Eye (tissue), 1 donor: ENCODE measurements around the gene PARN.
"Not testable (repeated sequence)": the region's sequence is repeated elsewhere in the genome, so short reads cannot be mapped to it uniquely, and the experiment has no call there.

Source experiments
- DNase-seq: peaks from one replicate; pipeline ENCODE4 v3.0.0-alpha.2; 2015

Gene PARN

GRCh38 chr16:14630620-14631330 is 715 bp upstream of the PARN start:
- DNase-seq: not testable (repeated sequence)

- DNase-seq: no peak
These were observed 495 bp downstream of the PARN start for GRCh38 chr16:14629612-14629918.

- DNase-seq: no peak
These were observed 1.1 kb downstream of the PARN start for GRCh38 chr16:14628806-14629611.

GRCh38 chr16:14627078-14627477 is 3.0 kb downstream of the PARN start:
- DNase-seq: no peak

GRCh38 chr16:14618566-14618965 is 11.5 kb downstream of the PARN start:
- DNase-seq: no peak

GRCh38 chr16:14616280-14616679 is 13.8 kb downstream of the PARN start:
- DNase-seq: no peak

GRCh38 chr16:14613991-14614390 is 16.1 kb downstream of the PARN start:
- DNase-seq: no peak

- DNase-seq: no peak
These were observed 18.4 kb downstream of the PARN start for GRCh38 chr16:14611660-14612059.

- no peak for DNase-seq
These were observed 20.3 kb downstream of the PARN start for GRCh38 chr16:14609716-14610115.

GRCh38 chr16:14608604-14609003 is 21.5 kb downstream of the PARN start:
- DNase-seq: no peak

- DNase-seq: no peak
These were observed 21.9 kb downstream of the PARN start for GRCh38 chr16:14608111-14608566.

- DNase-seq: no peak
These were observed 24.0 kb downstream of the PARN start for GRCh38 chr16:14606102-14606501.

- no peak for DNase-seq
These were observed 27.6 kb downstream of the PARN start for GRCh38 chr16:14602443-14602963.

- DNase-seq: peak; percentile 37
These were observed 29.9 kb downstream of the PARN start for GRCh38 chr16:14600164-14600563.

- DNase-seq: no peak
These were observed 43.3 kb downstream of the PARN start for GRCh38 chr16:14586637-14587305.

- DNase-seq: no peak
These were observed 44.8 kb downstream of the PARN start for GRCh38 chr16:14585287-14585686.

GRCh38 chr16:14580926-14581325 is 49.1 kb downstream of the PARN start:
- not testable (repeated sequence) for DNase-seq

- no peak for DNase-seq
These were observed 50.8 kb downstream of the PARN start for GRCh38 chr16:14579266-14579665.

- DNase-seq: no peak
These were observed 53.5 kb downstream of the PARN start for GRCh38 chr16:14576532-14576931.

GRCh38 chr16:14576069-14576468 is 54.0 kb downstream of the PARN start:
- no peak for DNase-seq

- DNase-seq: not testable (repeated sequence)
These were observed 55.2 kb downstream of the PARN start for GRCh38 chr16:14574698-14575415.

GRCh38 chr16:14572535-14572934 is 57.5 kb downstream of the PARN start:
- DNase-seq: no peak

GRCh38 chr16:14569213-14569612 is 60.8 kb downstream of the PARN start:
- DNase-seq: no peak
